Peyer's patch (tissue), 4 donors: ENCODE data around the gene NFIX.

Experiments used
- POLR2A ChIP-seq, 2 donors: fragments of 450-650 bp; IDR thresholded peaks; one replicate each; pipeline ENCODE4 v1.5.1; 2017; ENCODE audit warnings: antibody characterized with exemption in 2 of 2, mild to moderate bottlenecking in 2 of 2, moderate library complexity in 2 of 2
- TF ChIP-seq, protein P1 (sequence below), 6 experiments: fragments of 450-650 bp in 4 of 6; fragments of 200-600 bp in 2 of 6; sonication (generic) in 1 of 6; IDR thresholded peaks; one replicate each; pipeline ENCODE4 v1.5.1; 2017 to 2019; ENCODE audit warnings: antibody characterized with exemption in 6 of 6, mild to moderate bottlenecking in 3 of 6, moderate library complexity in 1 of 6

GRCh38 chr19:12985049-12985776, 10.1 kb upstream of the NFIX start:
- TF ChIP-seq, protein P1, sequence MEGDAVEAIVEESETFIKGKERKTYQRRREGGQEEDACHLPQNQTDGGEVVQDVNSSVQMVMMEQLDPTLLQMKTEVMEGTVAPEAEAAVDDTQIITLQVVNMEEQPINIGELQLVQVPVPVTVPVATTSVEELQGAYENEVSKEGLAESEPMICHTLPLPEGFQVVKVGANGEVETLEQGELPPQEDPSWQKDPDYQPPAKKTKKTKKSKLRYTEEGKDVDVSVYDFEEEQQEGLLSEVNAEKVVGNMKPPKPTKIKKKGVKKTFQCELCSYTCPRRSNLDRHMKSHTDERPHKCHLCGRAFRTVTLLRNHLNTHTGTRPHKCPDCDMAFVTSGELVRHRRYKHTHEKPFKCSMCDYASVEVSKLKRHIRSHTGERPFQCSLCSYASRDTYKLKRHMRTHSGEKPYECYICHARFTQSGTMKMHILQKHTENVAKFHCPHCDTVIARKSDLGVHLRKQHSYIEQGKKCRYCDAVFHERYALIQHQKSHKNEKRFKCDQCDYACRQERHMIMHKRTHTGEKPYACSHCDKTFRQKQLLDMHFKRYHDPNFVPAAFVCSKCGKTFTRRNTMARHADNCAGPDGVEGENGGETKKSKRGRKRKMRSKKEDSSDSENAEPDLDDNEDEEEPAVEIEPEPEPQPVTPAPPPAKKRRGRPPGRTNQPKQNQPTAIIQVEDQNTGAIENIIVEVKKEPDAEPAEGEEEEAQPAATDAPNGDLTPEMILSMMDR (IDR thresholded peaks at IDR 0.05): peak in 2 of 6 experiments; percentile 2 to 24
- peak; percentile 50 to 64 for TF ChIP-seq POLR2A (IDR thresholded peaks at IDR 0.05)
